GM23338 (cell line): Measurements from ENCODE around the gene ATP2B1. TPM values are rescaled to one million over a fixed set of nuclear protein-coding genes. Genes with fewer than 3 reads are reported as not detected.

Experiments used
- ATAC-seq: fragments of 200-7000 bp; cut with Tn5 transposase; 3 replicates; pipeline ENCODE4 v1.9.1; 2020
- DNase-seq: peaks from one replicate; pipeline ENCODE4 v3.0.0-alpha.2; 2015; ENCODE audit warnings: low spot score
- H2AFZ ChIP-seq: fragments of 200-600 bp; sonication (generic); 2 replicates; pipeline ENCODE4 v1.8.0; 2016; ENCODE audit warnings: antibody characterized with exemption, mild to moderate bottlenecking, moderate library complexity
- H3F3A ChIP-seq: fragments of 200-600 bp; sonication (generic); replicated peaks from 2 replicates; pipeline ENCODE4 v1.8.0; 2017; ENCODE audit warnings: antibody characterized with exemption, mixed run types, low read depth
- H3K27ac ChIP-seq: fragments of 200-600 bp; sonication (generic); 2 replicates; pipeline ENCODE4 v1.6.1; 2016; ENCODE audit warnings: low read depth
- H3K27me3 ChIP-seq: fragments of 200-600 bp; sonication (generic); 2 replicates; pipeline ENCODE4 v1.8.0; 2016; ENCODE audit warnings: mild to moderate bottlenecking, mixed run types, moderate library complexity; ENCODE audit not compliant: insufficient read depth
- H3K36me3 ChIP-seq: fragments of 200-600 bp; sonication (generic); 2 replicates; pipeline ENCODE4 v1.8.0; 2016; ENCODE audit warnings: mild to moderate bottlenecking; ENCODE audit not compliant: insufficient read depth
- H3K4me1 ChIP-seq: fragments of 200-600 bp; sonication (generic); 2 replicates; pipeline ENCODE4 v1.8.0; 2016; ENCODE audit warnings: mild to moderate bottlenecking, moderate library complexity; ENCODE audit not compliant: insufficient read depth
- H3K4me2 ChIP-seq: fragments of 200-600 bp; sonication (generic); 2 replicates; pipeline ENCODE4 v1.7.1; 2017; ENCODE audit warnings: mixed run types
- H3K4me3 ChIP-seq: fragments of 200-600 bp; sonication (generic); 2 replicates; pipeline ENCODE4 v1.6.1; 2016; ENCODE audit warnings: mixed run types
- H3K79me2 ChIP-seq: fragments of 200-600 bp; sonication (generic); replicated peaks from 2 replicates; pipeline ENCODE4 v1.8.0; 2017; ENCODE audit warnings: mild to moderate bottlenecking; ENCODE audit not compliant: insufficient read depth
- H3K9me2 ChIP-seq: fragments of 200-600 bp; sonication (generic); 2 replicates; pipeline ENCODE4 v1.8.0; 2017; ENCODE audit not compliant: insufficient read depth
- H4K20me1 ChIP-seq: fragments of 200-600 bp; sonication (generic); replicated peaks from 2 replicates; pipeline ENCODE4 v1.8.0; 2017; ENCODE audit warnings: mild to moderate bottlenecking; ENCODE audit not compliant: insufficient read depth
- H3K27ac Mint-ChIP-seq: 2 replicates; pipeline ENCODE4 v1.8.0; 2020; ENCODE audit warnings: inconsistent platforms, mild to moderate bottlenecking, moderate library complexity, mixed read lengths
- H3K27me3 Mint-ChIP-seq: 3 replicates; pipeline ENCODE4 v1.8.0; 2022; ENCODE audit warnings: low read depth, mild to moderate bottlenecking, moderate library complexity, mixed read lengths, inconsistent platforms; ENCODE audit not compliant: insufficient read depth, poor library complexity
- H3K36me3 Mint-ChIP-seq: 3 replicates; pipeline ENCODE4 v1.8.0; 2021; ENCODE audit warnings: low read depth, mild to moderate bottlenecking, inconsistent platforms, moderate library complexity, mixed read lengths
- H3K4me1 Mint-ChIP-seq: 3 replicates; pipeline ENCODE4 v1.8.0; 2020; ENCODE audit warnings: mild to moderate bottlenecking, inconsistent platforms, mixed read lengths
- H3K4me3 Mint-ChIP-seq: 3 replicates; pipeline ENCODE4 v1.8.0; 2021; ENCODE audit warnings: moderate library complexity, mild to moderate bottlenecking, inconsistent platforms, mixed read lengths
- H3K9me3 Mint-ChIP-seq: 3 replicates; pipeline ENCODE4 v1.8.0; 2020; ENCODE audit warnings: moderate library complexity, mild to moderate bottlenecking, inconsistent platforms, mixed read lengths
- CTCF ChIP-seq, 2 experiments: fragments of 200-600 bp in 1 of 2; sonication (generic) in 1 of 2; conservative IDR thresholded peaks; 2 replicates each; pipeline versions ENCODE4 v1.5.1 to v1.6.1; 2016 to 2017; ENCODE audit warnings: antibody characterized with exemption in 2 of 2, low read depth in 2 of 2, mild to moderate bottlenecking in 2 of 2, moderate library complexity in 1 of 2
- STAT1 ChIP-seq: IDR thresholded peaks from one replicate; pipeline ENCODE4 v1.6.1; 2016; ENCODE audit warnings: antibody characterized with exemption; ENCODE audit not compliant: unreplicated experiment
- ZNF114 ChIP-seq: fragments of 250-450 bp; sonication (Bioruptor Pico); IDR thresholded peaks from 2 replicates; pipeline ENCODE4 v1.5.0; 2020; ENCODE audit warnings: mild to moderate bottlenecking, moderate library complexity
- ZNF462 ChIP-seq: fragments of 250-450 bp; sonication (Bioruptor Pico); IDR thresholded peaks from 2 replicates; pipeline ENCODE4 v1.5.0; 2020; ENCODE audit warnings: mild to moderate bottlenecking, moderate library complexity
- polyA plus RNA-seq: library from polyadenylated mRNA; unstranded; fragments of >200 nt; fragmentation: Nextera tagmentation; extraction: Ambion mirVana; gene quantifications from 2 replicates; pipeline ENCODE4 v1.2.1, GENCODE V29; 2016
- total RNA-seq: library from RNA; depleted of rRNA; stranded (reverse); fragments of >200 nt; shearing (Covaris generic); gene quantifications from 2 replicates; pipeline ENCODE4 v1.2.3, GENCODE V29; 2014

The ATP2B1 gene
- total and polyA plus RNA-seq, 2 experiments from 2014 or later = 39.3 to 42.3 TPM

- no peaks in the 10 kb centered on the region for H3K79me2 ChIP-seq
- Mint-ChIP-seq H3K36me3 (no peaks in the 10 kb centered on the region; the same call in 2 of the 3 replicates), H3K27ac (no peak overlapping the region), H3K4me3 (no peak overlapping the region), H3K27me3 (peaks cover 2% of the 10 kb centered on the region), H3K4me1 (no peaks in the 10 kb centered on the region), H3K9me3 (peaks cover 3% of the 10 kb centered on the region; the same call in 2 of the 3 replicates)
- H4K20me1 ChIP-seq = no peaks in the 10 kb centered on the region
- H3K27me3 ChIP-seq = no peaks in the 10 kb centered on the region
- no peak for DNase-seq
- TF ChIP-seq ZNF462 (CRISPR knock-in tag) (no peak), STAT1 (no peak)
- no peak for ATAC-seq
- no peaks in the 10 kb centered on the region for H3K36me3 ChIP-seq
- H3K4me3 ChIP-seq = no peak overlapping the region
- no peaks in the 10 kb centered on the region for H3K4me1 ChIP-seq
- peaks cover 3% of the 10 kb centered on the region; the same call in 1 of the 2 replicates for H3K9me2 ChIP-seq
- no peak overlapping the region for H3K27ac ChIP-seq
- no peak overlapping the region for H2AFZ ChIP-seq
- H3F3A ChIP-seq = no peaks in the 10 kb centered on the region
- no peak overlapping the region for H3K4me2 ChIP-seq
Observed at GRCh38 chr12:89742337-89743022, 33.8 kb upstream of the ATP2B1 start.

- Mint-ChIP-seq H3K27ac (no peak overlapping the region), H3K9me3 (peaks cover 3% of the 10 kb centered on the region; the same call in 2 of the 3 replicates), H3K36me3 (no peaks in the 10 kb centered on the region; the same call in 2 of the 3 replicates), H3K27me3 (peaks cover 2% of the 10 kb centered on the region), H3K4me1 (no peaks in the 10 kb centered on the region), H3K4me3 (no peak overlapping the region)
- Histone ChIP-seq H3K4me2 (no peak overlapping the region), H3K36me3 (no peaks in the 10 kb centered on the region), H3K4me1 (no peaks in the 10 kb centered on the region), H2AFZ (no peak overlapping the region), H3K9me2 (peaks cover 3% of the 10 kb centered on the region; the same call in 1 of the 2 replicates), H3K27me3 (no peaks in the 10 kb centered on the region), H3F3A (no peaks in the 10 kb centered on the region), H4K20me1 (no peaks in the 10 kb centered on the region), H3K79me2 (no peaks in the 10 kb centered on the region), H3K4me3 (no peak overlapping the region), H3K27ac (no peak overlapping the region)
- ATAC-seq (no peak), DNase-seq (no peak)
- TF ChIP-seq STAT1 (no peak), CTCF (conservative IDR thresholded peaks at IDR 0.05; ENCODE audit: low read depth in 2 of 2) (no peak), ZNF114 (CRISPR knock-in tag) (no peak)
Observed at GRCh38 chr12:89740943-89741342, 32.3 kb upstream of the ATP2B1 start.
